ENCODE data around the gene KRTAP9-3.

DNA sequence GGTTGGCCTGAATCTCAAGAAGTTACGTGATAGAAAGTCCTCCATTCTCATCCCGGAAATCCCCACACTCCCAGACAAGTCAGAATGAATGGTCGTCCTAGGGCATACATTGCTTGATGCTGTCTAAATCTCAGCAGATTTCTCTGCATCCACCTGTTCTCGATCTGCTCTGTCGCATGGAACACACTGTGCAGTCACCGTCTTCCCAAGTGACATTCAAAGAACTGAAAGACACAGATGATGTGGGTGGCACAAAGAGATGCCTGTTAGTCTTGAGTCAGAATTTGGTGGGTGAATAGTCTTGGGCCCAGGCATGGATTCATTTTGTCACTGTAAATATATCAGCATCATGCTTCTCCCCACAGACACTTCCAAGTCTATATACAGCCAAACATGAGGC, 518 bp upstream of the KRTAP9-3 start:
- TF ChIP-seq POLR2A (IDR thresholded peaks at IDR 0.05; ENCODE audit: low read depth, low read length): no peak
- no peak for TF ChIP-seq FOS (IDR thresholded peaks at IDR 0.05; ENCODE audit: borderline replicate concordance, insufficient read depth, low read length)
